ENCODE results near the gene CFAP70. TPM values are rescaled to one million over a fixed set of nuclear protein-coding genes. Genes with fewer than 3 reads are reported as not detected.
"Not testable (repeated sequence)": the region's sequence is repeated elsewhere in the genome, so short reads cannot be mapped to it uniquely, and the experiment has no call there.

Gene CFAP70
- total RNA-seq, 1 donor from 2014 or later = 1.2 TPM

GRCh38 chr10:73262105-73262730, 96.4 kb downstream of the CFAP70 start:
- Histone ChIP-seq H3K4me3 (ENCODE audit: low read depth, low read length) (no peak overlapping the region), H3K27me3 (ENCODE audit: control insufficient read depth, insufficient read depth, low read length) (no peaks in the 10 kb centered on the region), H3K36me3 (ENCODE audit: control insufficient read depth, insufficient read depth, low read length) (no peaks in the 10 kb centered on the region)
- TF ChIP-seq CTCF (IDR thresholded peaks at IDR 0.05; ENCODE audit: insufficient read depth, low read length, poor library complexity, severe bottlenecking) = no peak
- DNase-seq (ENCODE audit: low read depth) = peak; percentile 80

- TF ChIP-seq CTCF (IDR thresholded peaks at IDR 0.05; ENCODE audit: insufficient read depth, low read length, poor library complexity, severe bottlenecking) = no peak
Observed at GRCh38 chr10:73261362-73261995, 97.2 kb downstream of the CFAP70 start.

GRCh38 chr10:73258612-73259011, 100.1 kb downstream of the CFAP70 start:
- H3K36me3 ChIP-seq (ENCODE audit: control insufficient read depth, insufficient read depth, low read length); H3K27me3 ChIP-seq (ENCODE audit: control insufficient read depth, insufficient read depth, low read length); DNase-seq (ENCODE audit: low read depth); H3K4me3 ChIP-seq (ENCODE audit: low read depth, low read length): not testable (repeated sequence)

More at GRCh38 chr10:73261362-73261995, 97.2 kb downstream of the CFAP70 start:
- no peaks in the 10 kb centered on the region for H3K27me3 ChIP-seq (ENCODE audit: control insufficient read depth, insufficient read depth, low read length)
- DNase-seq (ENCODE audit: low read depth) = no peak
- H3K4me3 ChIP-seq (ENCODE audit: low read depth, low read length) = no peak overlapping the region
- no peaks in the 10 kb centered on the region for H3K36me3 ChIP-seq (ENCODE audit: control insufficient read depth, insufficient read depth, low read length)

GRCh38 chr10:73253225-73253555, 105.5 kb downstream of the CFAP70 start:
- no peak for DNase-seq (ENCODE audit: low read depth)
- H3K36me3 ChIP-seq (ENCODE audit: control insufficient read depth, insufficient read depth, low read length) = no peaks in the 10 kb centered on the region
- peak overlapping the region; percentile 72 for H3K4me3 ChIP-seq (ENCODE audit: low read depth, low read length)
- no peaks in the 10 kb centered on the region for H3K27me3 ChIP-seq (ENCODE audit: control insufficient read depth, insufficient read depth, low read length)
- TF ChIP-seq CTCF (IDR thresholded peaks at IDR 0.05; ENCODE audit: insufficient read depth, low read length, poor library complexity, severe bottlenecking) = no peak

- TF ChIP-seq CTCF (IDR thresholded peaks at IDR 0.05; ENCODE audit: insufficient read depth, low read length, poor library complexity, severe bottlenecking) = no peak
- Histone ChIP-seq H3K4me3 (ENCODE audit: low read depth, low read length) (peak within 1 kb of the TSS; percentile 72), H3K27me3 (ENCODE audit: control insufficient read depth, insufficient read depth, low read length) (no peaks in the 10 kb centered on the region), H3K36me3 (ENCODE audit: control insufficient read depth, insufficient read depth, low read length) (no peaks in the 10 kb centered on the region)
- peak; percentile 87 for DNase-seq (ENCODE audit: low read depth)
Observed at GRCh38 chr10:73252445-73253224, 106.0 kb downstream of the CFAP70 start, which contains the start of gene MRPS16. Gene MRPS16, minus strand, starts transcription at chr10:73252644. Its CDS starts 162 bp downstream, at chr10:73252482.

GRCh38 chr10:73251683-73252444, 106.8 kb downstream of the CFAP70 start:
- Histone ChIP-seq H3K4me3 (ENCODE audit: low read depth, low read length) (peak overlapping the region; percentile 72), H3K36me3 (ENCODE audit: control insufficient read depth, insufficient read depth, low read length) (no peaks in the 10 kb centered on the region), H3K27me3 (ENCODE audit: control insufficient read depth, insufficient read depth, low read length) (no peaks in the 10 kb centered on the region)
- no peak for DNase-seq (ENCODE audit: low read depth)
- no peak for TF ChIP-seq CTCF (IDR thresholded peaks at IDR 0.05; ENCODE audit: insufficient read depth, low read length, poor library complexity, severe bottlenecking)

All from kidney epithelial cell (primary cell).